Stimulated activated CD8-positive, alpha-beta memory T cell treated with anti-CD3 and anti-CD28 coated beads, Interleukin-2, amount 100 ng/mL, for 1 hour (primary cell): Measurements from ENCODE around the gene ZNF556.
A peak's percentile ranks its signal among the peaks of the same experiment; 100 is the strongest.

Experiments used
- DNase-seq, 2 donors: peaks; one replicate each; pipeline ENCODE4 v3.0.0-alpha.2; 2020; ENCODE audit warnings: low read depth in 2 of 2

ZNF556 gene

GRCh38 chr19:2867025-2867991 is at the start of gene ZNF556:
TSS of gene ZNF556 (plus strand) at chr19:2867335. CDS start at chr19:2867422, 87 bp downstream.
- no peak for DNase-seq

DNA sequence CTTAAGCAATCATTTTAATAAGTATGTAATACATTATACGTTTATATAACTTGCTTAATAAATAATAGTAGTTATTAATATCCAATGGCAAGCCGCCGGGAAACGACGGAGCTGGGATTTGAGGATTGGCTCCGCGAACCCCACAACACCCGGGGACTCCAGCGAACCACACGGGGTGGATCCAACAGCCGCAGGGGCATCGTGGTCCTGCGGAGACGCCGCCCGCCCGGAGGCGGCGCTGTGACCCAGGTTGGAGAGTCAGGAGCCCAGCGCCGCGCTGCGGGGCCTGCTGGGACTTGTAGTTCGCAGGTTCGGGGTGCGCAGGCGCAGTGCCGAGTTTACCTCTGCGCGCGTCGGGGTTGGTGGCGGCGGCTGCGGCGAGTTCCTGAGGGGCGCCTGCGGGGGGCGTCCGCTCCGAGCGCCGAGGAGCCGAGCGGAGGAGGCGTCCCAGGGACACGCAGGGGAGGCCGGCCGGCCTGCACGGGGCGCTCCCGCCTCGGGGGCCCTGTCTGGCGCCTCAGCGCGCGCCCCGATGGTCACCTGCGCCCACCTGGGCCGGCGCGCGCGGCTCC is 47.5 kb upstream of the ZNF556 start, which contains the start of gene ZNF554:
Gene ZNF554 (plus strand): TSS at position 329 of the 572 bp plus-strand sequence. CDS start 204 bp downstream, at position 533.
- DNase-seq = peak; percentile 97 to 98

DNA sequence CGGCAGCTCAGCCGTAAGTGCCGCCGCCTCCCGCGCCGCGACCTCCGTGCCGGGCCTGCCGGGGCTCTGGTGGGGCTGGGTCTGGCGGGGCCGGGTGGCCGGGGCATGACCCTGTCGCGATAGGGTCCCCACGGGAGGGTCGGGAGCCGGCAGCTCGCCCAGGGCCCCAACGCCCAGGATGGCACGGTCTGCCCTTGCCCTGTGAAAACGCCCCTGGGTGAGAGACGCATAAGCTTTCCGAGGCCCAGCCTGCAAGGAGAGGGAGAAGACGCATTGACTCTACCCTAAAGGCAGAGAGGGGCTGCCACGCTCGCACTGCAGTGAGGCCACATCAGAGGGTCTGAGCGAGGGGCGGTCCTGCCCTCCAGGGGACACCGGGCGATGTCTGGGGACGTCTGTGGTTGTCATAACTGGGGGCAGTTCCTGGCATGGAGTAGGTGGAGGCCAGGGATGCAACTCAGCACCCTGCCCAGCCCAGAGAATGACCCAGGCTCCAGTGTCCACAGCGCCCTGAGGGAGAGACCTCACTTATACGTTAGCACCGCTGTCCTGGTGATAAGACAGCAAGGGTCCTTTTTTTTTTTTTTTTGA is 46.9 kb upstream of the ZNF556 start:
- no peak for DNase-seq

DNA sequence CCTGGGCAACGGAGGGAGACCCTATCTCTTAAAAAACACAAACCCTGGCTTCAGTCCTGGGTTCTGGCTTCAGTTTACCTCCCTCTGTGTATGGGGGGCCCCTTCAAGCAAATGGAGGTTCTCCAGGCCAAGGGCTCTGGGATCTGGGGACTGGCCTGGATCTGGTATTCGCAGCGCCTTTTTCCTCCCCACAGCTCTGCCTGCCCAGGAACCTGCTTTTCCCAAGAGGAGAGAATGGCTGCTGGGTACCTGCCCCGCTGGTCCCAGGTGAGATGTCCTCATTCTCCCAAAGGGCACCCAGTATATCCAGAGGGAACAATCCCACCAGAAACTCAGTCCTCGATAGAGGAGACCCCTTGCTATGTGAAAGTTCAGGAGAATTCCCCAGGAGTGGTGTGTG is 44.3 kb upstream of the ZNF556 start:
- no peak for DNase-seq

- DNase-seq = no peak
Measured at GRCh38 chr19:2823646-2824045, 43.5 kb upstream of the ZNF556 start.

DNA sequence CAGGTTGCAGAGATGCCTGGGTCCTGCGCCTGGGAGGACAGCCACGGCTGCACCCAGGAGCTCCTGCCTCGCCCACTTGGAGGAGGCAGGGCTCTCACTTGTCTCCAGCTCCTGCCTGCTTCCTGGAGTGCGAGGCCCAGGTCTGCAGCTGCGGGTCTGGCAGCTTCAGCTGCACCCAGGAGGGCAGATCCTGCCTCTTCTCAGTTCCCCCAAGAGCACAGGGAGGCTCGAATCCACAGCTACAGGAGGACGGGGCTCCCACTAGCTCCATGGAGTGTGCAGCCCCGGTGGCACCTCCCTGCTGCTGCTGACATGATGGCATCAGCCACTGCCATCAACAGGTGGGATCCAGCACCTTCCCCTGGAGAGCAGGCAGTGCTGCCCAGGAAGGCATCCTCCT is 43.0 kb upstream of the ZNF556 start:
- DNase-seq = no peak

DNA sequence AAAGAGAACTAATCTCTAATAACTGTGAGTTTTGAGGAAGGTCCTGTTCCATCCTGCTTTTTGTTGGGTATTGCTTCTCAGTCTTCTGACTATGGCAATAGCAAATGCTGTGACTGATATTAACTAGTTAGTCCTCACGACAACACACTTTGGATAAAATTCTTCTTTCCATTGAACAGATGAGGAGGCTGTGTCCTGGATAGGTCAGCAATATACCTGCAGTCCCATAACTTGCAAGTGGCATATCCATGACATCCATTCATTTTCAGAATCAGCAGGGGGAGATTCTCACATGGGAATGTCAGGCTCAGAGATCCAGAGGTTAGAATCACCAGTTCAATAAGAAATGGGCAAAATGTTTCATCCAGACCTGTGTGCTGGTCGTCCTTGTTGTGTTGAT is 40.1 kb upstream of the ZNF556 start:
- DNase-seq = no peak

DNA sequence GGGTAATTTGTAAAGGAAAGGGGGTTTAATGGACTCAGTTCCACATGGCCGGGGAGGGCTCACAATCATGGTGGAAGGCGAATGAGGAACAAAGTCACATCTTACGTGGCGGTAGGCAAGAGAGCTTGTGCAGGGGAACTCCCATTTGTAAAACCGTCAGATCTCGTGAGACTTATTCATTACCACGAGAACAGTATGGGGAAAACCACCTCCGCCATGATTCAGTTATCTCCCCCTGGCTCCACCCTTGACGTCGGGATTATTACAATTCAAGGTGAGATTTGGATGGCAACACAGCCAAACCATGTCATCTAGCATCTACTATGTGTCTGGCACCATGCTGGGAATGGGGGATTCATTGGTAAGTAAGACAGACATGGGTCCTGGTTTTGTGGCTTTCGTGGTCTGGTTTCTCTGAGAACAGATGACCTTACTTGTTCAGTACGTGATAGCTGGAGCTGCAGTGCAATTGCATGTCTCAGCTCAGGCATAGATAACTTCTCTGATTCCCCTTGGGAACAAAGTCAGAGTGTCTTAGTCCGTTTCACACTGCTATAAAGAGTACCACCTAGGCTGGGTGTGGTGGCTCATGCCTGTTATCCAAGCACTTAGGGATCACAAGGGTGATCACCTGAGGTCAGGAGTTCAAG is 39.2 kb upstream of the ZNF556 start:
- no peak for DNase-seq

GRCh38 chr19:2834294-2834871 is 32.8 kb upstream of the ZNF556 start:
- no peak for DNase-seq

GRCh38 chr19:2837430-2837829 is 29.7 kb upstream of the ZNF556 start:
- DNase-seq = no peak

DNA sequence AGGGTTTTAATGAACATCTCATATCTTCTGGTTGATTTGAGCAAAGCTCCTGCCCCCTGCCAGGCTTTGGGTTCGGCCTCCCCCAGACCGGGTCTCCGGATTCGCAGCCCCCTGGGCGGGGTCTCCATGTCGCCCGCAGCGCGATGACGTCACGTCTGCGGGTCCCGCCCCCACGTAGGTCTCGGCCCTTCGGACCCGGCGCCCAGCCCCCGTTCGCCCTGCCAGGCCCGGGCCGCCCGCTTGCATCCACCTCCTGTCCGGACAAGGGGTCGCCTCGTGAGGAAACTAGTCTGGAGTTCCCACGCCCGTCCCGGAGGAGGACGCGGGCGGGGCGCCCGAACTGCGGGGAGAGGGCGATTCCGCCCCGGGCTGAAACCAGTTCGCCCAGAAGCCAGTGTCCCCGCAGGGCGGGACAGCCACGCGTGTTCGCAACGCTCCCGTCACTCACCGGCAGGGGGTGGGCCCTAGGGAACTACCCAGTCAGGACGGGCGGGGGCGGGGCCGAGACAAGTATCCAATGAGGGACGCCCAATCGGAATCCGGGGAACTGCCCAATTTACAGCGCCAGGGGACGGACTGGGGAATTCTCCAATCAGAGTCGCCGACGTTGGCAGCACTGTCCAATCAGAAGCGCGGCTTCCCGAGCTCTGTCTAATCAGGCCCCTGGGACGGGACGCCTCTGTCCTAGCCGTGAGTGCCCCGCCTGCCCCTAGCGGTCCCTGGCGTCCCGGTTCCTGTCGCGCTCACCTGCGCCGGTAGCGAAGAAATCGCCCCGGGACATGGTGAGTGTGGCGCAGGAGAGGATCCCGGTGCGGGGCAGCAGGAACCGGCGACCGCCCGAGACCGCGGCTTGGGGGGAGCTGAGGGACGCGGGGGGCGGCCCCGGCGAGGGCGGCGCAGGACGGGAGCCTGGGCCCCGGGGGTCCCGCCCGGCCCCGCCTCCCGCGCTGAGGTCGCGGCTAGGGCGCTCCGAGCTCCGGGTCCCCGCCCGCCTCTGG is 26.0 kb upstream of the ZNF556 start, which contains the start of gene ZNF555:
Gene ZNF555 (plus strand): TSS at position 682 of the 998 bp plus-strand sequence. CDS start 98 bp downstream, at position 780.
- peak; percentile 97 to 98 for DNase-seq

DNA sequence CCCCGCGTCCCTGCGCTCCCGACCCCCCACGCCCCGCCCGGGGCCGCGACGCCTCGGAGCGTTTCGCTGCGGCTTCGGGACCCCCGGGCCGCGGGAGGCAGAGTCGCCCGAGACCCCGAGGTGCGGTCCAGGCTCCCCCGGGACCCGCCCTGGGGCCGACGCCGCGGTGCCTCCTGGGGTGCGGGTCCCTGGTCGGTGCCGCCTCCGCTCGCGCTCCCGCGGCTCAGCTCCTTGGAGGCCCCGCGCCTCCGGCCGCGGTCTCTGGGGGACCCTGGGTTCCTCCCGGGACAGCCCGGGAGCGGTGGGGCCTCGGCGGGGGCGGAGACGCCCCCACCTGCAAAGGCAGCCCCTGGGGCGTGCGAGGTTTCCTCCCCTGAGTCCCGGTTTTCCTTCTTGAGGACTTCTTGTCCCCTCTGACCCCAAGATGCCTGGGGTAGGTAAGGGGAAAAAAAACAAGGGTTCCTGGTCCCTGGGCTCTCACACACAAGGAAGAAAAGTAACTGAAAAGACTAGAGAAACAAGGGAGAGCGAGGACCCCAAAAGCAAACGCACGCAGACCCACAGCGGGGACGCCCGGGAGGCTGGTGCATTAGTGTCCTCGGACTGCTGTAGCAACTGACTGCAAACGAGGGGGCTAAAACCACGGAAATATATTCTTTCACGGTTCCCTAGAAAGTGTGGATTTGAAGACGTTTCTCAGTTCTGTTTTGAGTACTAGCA is 25.1 kb upstream of the ZNF556 start:
- DNase-seq = no peak

DNA sequence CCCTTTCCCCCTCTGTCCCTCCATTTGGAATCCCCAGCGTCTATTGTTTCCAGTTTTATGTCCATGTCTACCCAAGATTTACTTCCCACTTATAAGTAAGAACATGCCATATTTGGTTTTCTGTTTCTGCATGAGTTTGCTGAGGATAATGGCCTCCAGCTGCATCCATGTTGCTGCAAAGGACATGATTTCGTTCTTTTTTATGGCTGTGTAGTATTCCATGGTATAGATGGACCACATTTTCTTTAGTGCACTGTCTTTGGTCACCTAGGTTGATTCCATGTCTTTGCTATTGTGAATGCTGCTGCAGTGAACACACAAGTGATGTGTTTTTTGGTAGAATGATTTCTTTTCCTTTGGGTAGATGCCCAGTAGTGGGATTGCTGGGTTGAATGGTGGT is 22.0 kb upstream of the ZNF556 start:
- DNase-seq = no peak

- DNase-seq = no peak
Measured at GRCh38 chr19:2846180-2846894, 20.8 kb upstream of the ZNF556 start.

DNA sequence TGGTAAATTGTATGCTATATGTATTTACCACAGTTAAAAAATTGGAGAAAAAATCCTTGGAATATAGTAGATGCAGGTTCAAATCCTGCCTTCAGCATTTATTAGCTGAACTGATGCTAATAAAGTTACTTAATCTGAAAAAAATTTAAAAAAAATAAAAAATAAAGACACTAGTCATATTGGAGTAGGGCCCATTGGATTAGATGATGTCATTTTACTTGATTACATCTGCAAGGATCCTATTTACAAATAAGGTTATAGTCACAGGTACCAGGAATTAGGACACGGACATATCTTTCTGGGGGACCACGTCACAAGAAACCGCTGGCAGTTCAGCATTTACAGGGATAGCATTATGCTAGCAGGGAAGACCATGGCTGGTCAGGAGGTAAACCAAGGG is 19.6 kb upstream of the ZNF556 start:
- no peak for DNase-seq

DNA sequence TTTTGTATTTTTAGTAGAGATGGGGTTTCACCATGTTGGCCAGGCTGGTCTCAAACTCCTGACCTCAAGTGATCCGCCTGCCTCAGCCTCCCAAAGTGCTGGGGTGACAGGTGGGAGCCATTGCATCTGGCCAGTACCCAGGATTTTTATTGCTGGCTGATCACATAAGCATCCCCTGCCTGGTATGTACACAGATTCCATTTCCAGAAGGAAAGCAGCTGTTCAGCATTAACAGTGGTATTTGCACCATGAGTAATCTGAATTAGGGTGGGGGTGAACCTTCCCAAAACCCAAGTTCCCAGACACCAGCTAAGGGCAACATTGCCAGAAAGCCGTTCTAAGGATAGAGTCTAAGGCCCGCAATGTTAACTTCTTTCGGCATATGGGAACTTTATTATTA is 18.5 kb upstream of the ZNF556 start:
- DNase-seq = no peak

DNA sequence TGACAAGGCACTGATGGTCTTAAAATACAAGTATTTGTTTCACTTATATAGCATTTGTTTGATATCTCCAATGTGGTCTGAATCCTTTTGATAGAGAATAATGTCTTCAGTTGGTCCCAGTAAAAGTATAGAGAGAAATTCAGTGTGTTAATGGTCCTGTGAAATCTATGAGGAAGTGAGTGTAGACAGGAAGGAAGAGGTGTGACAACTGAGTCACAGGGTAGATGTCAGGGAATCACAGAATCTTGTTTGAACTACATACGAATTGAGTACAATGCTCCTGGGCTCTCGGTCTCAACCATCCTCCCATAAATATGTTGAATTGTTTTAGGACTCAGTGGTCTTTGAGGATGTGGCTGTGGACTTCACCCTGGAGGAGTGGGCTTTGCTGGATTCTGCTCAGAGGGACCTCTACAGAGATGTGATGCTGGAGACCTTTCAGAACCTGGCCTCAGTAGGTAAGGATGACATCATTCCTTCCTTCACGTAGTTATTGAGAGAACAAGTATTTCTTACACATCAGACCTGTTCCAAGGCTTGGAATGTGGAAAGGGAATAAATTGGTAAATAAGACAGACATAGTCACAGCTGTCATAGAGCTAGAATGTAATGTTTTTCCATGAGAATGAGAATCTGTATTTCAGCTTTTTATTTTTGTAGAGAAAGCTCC is 16.7 kb upstream of the ZNF556 start:
- DNase-seq = no peak

DNA sequence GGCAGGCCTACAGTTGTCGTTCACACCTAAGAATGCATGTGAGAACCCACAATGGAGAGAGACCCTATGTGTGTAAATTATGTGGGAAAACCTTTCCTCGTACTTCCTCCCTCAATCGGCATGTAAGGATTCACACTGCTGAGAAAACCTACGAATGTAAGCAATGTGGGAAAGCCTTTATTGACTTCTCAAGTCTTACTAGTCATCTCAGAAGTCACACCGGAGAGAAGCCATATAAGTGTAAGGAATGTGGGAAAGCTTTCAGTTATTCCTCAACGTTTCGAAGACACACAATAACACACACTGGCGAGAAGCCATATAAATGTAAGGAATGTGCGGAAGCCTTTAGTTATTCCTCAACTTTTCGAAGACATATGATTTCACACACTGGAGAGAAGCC is 14.5 kb upstream of the ZNF556 start:
- no peak for DNase-seq
